Measurements from ENCODE around the gene ASGR2.
"Not testable (repeated sequence)": the region's sequence is repeated elsewhere in the genome, so short reads cannot be mapped to it uniquely, and the experiment has no call there.

Gene ASGR2

GRCh38 chr17:7097940-7098339, 16.7 kb downstream of the ASGR2 start:
- no peak for DNase-seq

GRCh38 chr17:7095625-7096024, 19.0 kb downstream of the ASGR2 start:
- no peak for DNase-seq

GRCh38 chr17:7094652-7095019, 20.0 kb downstream of the ASGR2 start:
- no peak for DNase-seq

GRCh38 chr17:7091311-7092005, 23.2 kb downstream of the ASGR2 start:
- not testable (repeated sequence) for DNase-seq

- not testable (repeated sequence) for DNase-seq
Measured at GRCh38 chr17:7089570-7089969, 25.1 kb downstream of the ASGR2 start.

- DNase-seq: not testable (repeated sequence)
Measured at GRCh38 chr17:7088442-7088841, 26.2 kb downstream of the ASGR2 start.

GRCh38 chr17:7084088-7084487, 30.5 kb downstream of the ASGR2 start:
- no peak for DNase-seq

GRCh38 chr17:7083592-7083991, 31.0 kb downstream of the ASGR2 start:
- DNase-seq: no peak

- no peak for DNase-seq
Measured at GRCh38 chr17:7081341-7082062, 33.1 kb downstream of the ASGR2 start.

- DNase-seq: no peak
Measured at GRCh38 chr17:7080456-7081041, 34.1 kb downstream of the ASGR2 start.

- no peak for DNase-seq
Measured at GRCh38 chr17:7079581-7080455, 34.8 kb downstream of the ASGR2 start, which contains the start of gene CLEC10A. CLEC10A (minus strand) TSS chr17:7080251; CDS start chr17:7078812, 1,439 bp downstream.

GRCh38 chr17:7078711-7079110, 35.9 kb downstream of the ASGR2 start:
- DNase-seq: no peak

- no peak for DNase-seq
Measured at GRCh38 chr17:7077911-7078546, 36.6 kb downstream of the ASGR2 start.

- DNase-seq: no peak
Measured at GRCh38 chr17:7074931-7075330, 39.7 kb downstream of the ASGR2 start.

GRCh38 chr17:7072406-7072805, 42.2 kb downstream of the ASGR2 start:
- no peak for DNase-seq

- no peak for DNase-seq
Measured at GRCh38 chr17:7070712-7071111, 43.9 kb downstream of the ASGR2 start.

GRCh38 chr17:7068268-7068667, 46.4 kb downstream of the ASGR2 start:
- no peak for DNase-seq

- DNase-seq: no peak
Measured at GRCh38 chr17:7067198-7067597, 47.4 kb downstream of the ASGR2 start.

- no peak for DNase-seq
Measured at GRCh38 chr17:7064261-7064660, 50.4 kb downstream of the ASGR2 start.

- no peak for DNase-seq
Measured at GRCh38 chr17:7063518-7064094, 51.0 kb downstream of the ASGR2 start.

- DNase-seq: no peak
Measured at GRCh38 chr17:7060165-7060891, 54.3 kb downstream of the ASGR2 start.
